ENCODE data around the gene STARD7. TPM values are rescaled to one million over a fixed set of nuclear protein-coding genes. Genes with fewer than 3 reads are reported as not detected.

Gene STARD7
- total RNA-seq, 2 experiments from 2014 or later: 108 to 113 TPM

DNA sequence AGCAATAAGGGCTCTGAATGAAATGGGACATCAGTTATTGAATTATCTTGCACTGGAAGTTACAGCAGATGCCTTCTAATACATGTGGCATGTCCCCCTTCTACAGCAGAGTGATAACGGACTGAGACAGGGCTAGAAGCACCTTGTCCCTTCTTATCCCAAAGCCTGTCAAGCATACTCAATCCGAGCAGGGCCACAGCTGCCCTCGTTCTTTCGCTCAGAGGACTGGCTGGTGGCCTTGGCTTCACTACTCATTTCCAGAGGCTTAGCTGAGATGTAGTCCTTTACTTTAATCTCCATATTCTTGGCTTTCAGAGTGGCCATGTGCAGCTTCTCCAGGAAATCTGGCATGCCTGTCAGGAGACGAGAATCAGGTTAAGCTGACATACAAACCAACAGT, 22.1 kb downstream of the STARD7 start:
- peaks cover 45% of the 10 kb centered on the region for H3K36me3 Mint-ChIP-seq (ENCODE audit: low read depth)
- no peaks in the 10 kb centered on the region for H3K27me3 Mint-ChIP-seq
- no peak for DNase-seq
- no peak overlapping the region for H3K27ac Mint-ChIP-seq
- ChIA-PET POLR2A (no interaction called here), CTCF (interaction anchor here (1.5 to 3.8 kb wide), 2 partner anchors 12 to 47 kb away, joined by 4 to 19 read pairs; no protein-coding TSS in a partner anchor)
- no peak overlapping the region for H3K4me3 Mint-ChIP-seq
- H3K4me1 Mint-ChIP-seq: peaks cover 2% of the 10 kb centered on the region
- H3K9me3 Mint-ChIP-seq: no peaks in the 10 kb centered on the region

DNA sequence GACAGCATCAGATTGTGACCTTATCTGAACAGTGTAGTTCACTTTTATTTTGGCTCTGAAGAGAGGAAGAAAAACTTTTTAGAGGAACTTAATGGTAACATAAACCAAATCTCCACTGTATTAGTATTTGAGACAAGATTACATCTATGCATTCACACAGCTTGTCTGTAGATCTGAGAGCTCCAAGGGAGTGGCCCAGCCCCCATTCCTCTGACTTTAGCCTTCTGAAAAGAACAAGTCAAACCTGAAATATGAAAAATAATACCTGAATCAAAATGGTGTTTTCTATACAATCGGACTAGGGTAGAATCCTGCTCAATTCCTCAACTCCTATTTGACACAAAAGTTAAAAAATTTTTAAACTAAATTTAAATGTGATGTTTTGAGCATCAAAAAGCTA, 23.1 kb downstream of the STARD7 start:
- POLR2A ChIA-PET: interaction anchor here (1.5 kb wide), 1 partner anchor 23 kb away, joined by 4 read pairs; the partner anchor contains the start of gene STARD7
- no peaks in the 10 kb centered on the region for H3K9me3 Mint-ChIP-seq
- peaks cover 7% of the 10 kb centered on the region for H3K4me1 Mint-ChIP-seq
- H3K36me3 Mint-ChIP-seq (ENCODE audit: low read depth): peaks cover 40% of the 10 kb centered on the region
- no peak overlapping the region for H3K4me3 Mint-ChIP-seq
- no peak overlapping the region for H3K27ac Mint-ChIP-seq
- no peak for DNase-seq
- no peaks in the 10 kb centered on the region for H3K27me3 Mint-ChIP-seq
- CTCF ChIA-PET: interaction anchor here (0.8 to 3.8 kb wide), 3 partner anchors 11 to 193 kb away, joined by 3 to 19 read pairs (median 4); no protein-coding TSS in a partner anchor

DNA sequence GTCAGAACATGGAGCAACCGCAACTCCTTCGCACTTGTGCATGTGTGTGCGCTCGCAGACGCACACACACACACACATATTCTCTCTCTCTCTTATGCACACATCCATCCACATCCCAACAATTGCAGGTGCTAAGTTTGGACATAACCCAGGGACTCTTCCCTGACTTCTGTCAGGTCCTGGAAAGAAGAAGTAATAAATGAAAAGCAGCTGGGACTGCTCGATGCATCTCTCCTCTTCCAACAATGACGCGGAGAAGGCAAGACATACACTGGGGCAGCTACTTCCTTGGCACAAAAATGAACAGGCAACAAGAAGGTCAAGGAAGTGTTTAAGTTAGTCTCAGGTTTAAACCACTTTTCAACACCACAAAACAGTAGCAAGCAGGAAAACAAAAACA, 23.6 kb downstream of the STARD7 start:
- ChIA-PET CTCF (interaction anchor here (0.8 to 3.8 kb wide), 2 partner anchors 10 to 192 kb away, joined by 3 to 19 read pairs; no protein-coding TSS in a partner anchor), POLR2A (interaction anchor here (1.5 kb wide), 1 partner anchor 23 kb away, joined by 4 read pairs; the partner anchor contains the start of gene STARD7)
- Mint-ChIP-seq H3K27me3 (no peaks in the 10 kb centered on the region), H3K27ac (peak overlapping the region; percentile 5), H3K36me3 (ENCODE audit: low read depth) (peaks cover 40% of the 10 kb centered on the region), H3K9me3 (no peaks in the 10 kb centered on the region), H3K4me3 (no peak overlapping the region), H3K4me1 (peaks cover 7% of the 10 kb centered on the region)
- DNase-seq: no peak

DNA sequence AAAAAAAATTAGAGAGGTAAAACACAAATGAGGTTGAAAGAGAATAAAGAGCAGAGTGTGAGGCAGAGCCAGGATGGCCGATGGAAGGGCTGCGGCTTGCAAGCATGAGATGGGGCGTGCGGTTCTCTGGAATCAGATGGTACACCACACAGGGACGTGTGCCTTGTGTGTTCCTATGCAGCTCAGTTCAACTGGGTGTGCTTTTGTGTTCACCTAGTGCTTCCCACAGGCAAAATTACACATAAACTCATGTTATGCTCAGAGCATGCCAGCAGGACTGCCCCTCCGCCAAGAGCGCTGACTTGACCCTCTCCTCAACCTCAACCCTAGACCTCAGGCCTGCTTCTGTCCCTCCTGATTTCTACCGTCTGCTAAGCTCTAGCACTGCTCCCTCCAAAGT, 24.4 kb downstream of the STARD7 start:
- peaks cover 7% of the 10 kb centered on the region for H3K4me1 Mint-ChIP-seq
- ChIA-PET POLR2A (interaction anchor here (1.5 kb wide), 1 partner anchor 24 kb away, joined by 4 read pairs; the partner anchor contains the start of gene STARD7), CTCF (interaction anchor here (3.8 kb wide), 1 partner anchor 9 kb away, joined by 19 read pairs; no protein-coding TSS in a partner anchor)
- no peak overlapping the region for H3K27ac Mint-ChIP-seq
- no peak overlapping the region for H3K4me3 Mint-ChIP-seq
- no peaks in the 10 kb centered on the region for H3K9me3 Mint-ChIP-seq
- peaks cover 39% of the 10 kb centered on the region for H3K36me3 Mint-ChIP-seq (ENCODE audit: low read depth)
- no peak for DNase-seq
- no peaks in the 10 kb centered on the region for H3K27me3 Mint-ChIP-seq

GRCh38 chr2:96181529-96181928, 27.1 kb downstream of the STARD7 start:
- ChIA-PET CTCF (interaction anchor here (1.1 to 3.7 kb wide), 2 partner anchors 43 to 86 kb away, joined by 3 to 21 read pairs; partner anchors contain the start of gene ASTL), POLR2A (interaction anchor here (1.0 to 1.1 kb wide), 2 partner anchors 11 to 38 kb away, joined by 3 to 4 read pairs; no protein-coding TSS in a partner anchor)
- no peaks in the 10 kb centered on the region for H3K9me3 Mint-ChIP-seq
- no peak overlapping the region for H3K4me3 Mint-ChIP-seq
- H3K36me3 Mint-ChIP-seq (ENCODE audit: low read depth): peaks cover 24% of the 10 kb centered on the region
- H3K4me1 Mint-ChIP-seq: peaks cover 7% of the 10 kb centered on the region
- DNase-seq: no peak
- H3K27me3 Mint-ChIP-seq: peaks cover 4% of the 10 kb centered on the region
- H3K27ac Mint-ChIP-seq: no peak overlapping the region

GRCh38 chr2:96180521-96180920, 28.1 kb downstream of the STARD7 start:
- Mint-ChIP-seq H3K9me3 (no peaks in the 10 kb centered on the region), H3K4me3 (no peak overlapping the region), H3K27ac (no peak overlapping the region), H3K4me1 (peaks cover 7% of the 10 kb centered on the region), H3K27me3 (peaks cover 4% of the 10 kb centered on the region), H3K36me3 (ENCODE audit: low read depth) (peaks cover 14% of the 10 kb centered on the region)
- CTCF ChIA-PET: interaction anchor here (0.6 to 3.7 kb wide), 8 partner anchors 38 to 188 kb away, joined by 3 to 21 read pairs (median 4); partner anchors contain the start of genes ANKRD36C and ASTL
- no peak for DNase-seq
- POLR2A ChIA-PET: interaction anchor here (0.7 to 1.3 kb wide), 4 partner anchors 12 to 42 kb away, joined by 3 to 4 read pairs (median 4); partner anchors contain the start of gene ASTL

DNA sequence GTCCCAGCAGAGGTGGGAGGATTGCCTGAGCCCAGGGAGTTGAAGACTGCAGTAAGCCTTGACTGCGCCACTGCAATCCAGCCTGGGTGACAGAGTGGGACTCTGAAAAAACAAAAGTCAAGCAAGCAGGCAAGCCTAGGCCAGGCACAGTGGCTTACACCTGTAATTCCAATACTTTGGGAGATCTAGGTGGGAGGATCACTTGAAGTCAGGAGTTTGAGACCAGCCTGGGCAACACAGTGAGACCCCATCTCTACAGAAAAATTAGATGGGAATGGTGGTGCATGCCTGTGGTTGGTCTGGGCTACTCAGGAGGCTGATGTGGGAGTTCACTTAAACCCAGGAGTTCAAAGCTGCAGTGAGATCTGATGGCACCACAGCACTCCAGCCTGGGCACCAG, 28.6 kb downstream of the STARD7 start:
- ChIA-PET CTCF (interaction anchor here (0.8 to 3.7 kb wide), 6 partner anchors 38 to 188 kb away, joined by 3 to 21 read pairs (median 4); partner anchors contain the start of genes ANKRD36C and ASTL), POLR2A (interaction anchor here (0.7 to 1.3 kb wide), 2 partner anchors 16 to 42 kb away, joined by 3 to 4 read pairs; partner anchors contain the start of gene ASTL)
- no peak overlapping the region for H3K4me3 Mint-ChIP-seq
- H3K36me3 Mint-ChIP-seq (ENCODE audit: low read depth): peaks cover 9% of the 10 kb centered on the region
- H3K4me1 Mint-ChIP-seq: peaks cover 7% of the 10 kb centered on the region
- DNase-seq: no peak
- no peak overlapping the region for H3K27ac Mint-ChIP-seq
- no peaks in the 10 kb centered on the region for H3K9me3 Mint-ChIP-seq
- H3K27me3 Mint-ChIP-seq: peaks cover 4% of the 10 kb centered on the region

GRCh38 chr2:96176661-96177060, 32.0 kb downstream of the STARD7 start:
- ChIA-PET POLR2A (no interaction called here), CTCF (interaction anchor here (0.7 to 8.2 kb wide), 4 partner anchors 34 to 184 kb away, joined by 3 to 323 read pairs (median 21); partner anchors contain the start of genes ANKRD36C, ASTL and DUSP2)
- Mint-ChIP-seq H3K9me3 (no peaks in the 10 kb centered on the region), H3K4me1 (peaks cover 8% of the 10 kb centered on the region), H3K27ac (no peak overlapping the region), H3K27me3 (peaks cover 4% of the 10 kb centered on the region), H3K4me3 (no peak overlapping the region), H3K36me3 (ENCODE audit: low read depth) (no peaks in the 10 kb centered on the region)
- DNase-seq: no peak

DNA sequence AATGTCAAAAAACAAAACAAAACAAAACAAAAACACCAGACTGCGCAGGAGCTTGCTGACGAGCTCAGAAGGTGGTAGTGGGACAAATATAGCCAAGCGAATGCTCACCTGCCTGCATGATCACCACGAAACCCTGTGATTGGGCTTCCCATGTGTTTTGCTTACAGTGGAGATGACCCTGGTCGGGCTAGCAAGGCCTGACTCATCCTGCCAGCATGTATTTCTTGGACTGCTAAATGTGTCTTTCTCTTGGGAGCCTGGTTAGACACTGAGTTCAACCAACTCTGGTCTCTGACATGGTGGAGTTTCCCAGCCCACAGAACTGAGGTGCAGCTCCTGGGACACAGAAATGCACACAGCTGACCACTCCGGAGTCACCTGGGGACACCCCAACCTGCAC, 32.7 kb downstream of the STARD7 start:
- no peak overlapping the region for H3K27ac Mint-ChIP-seq
- DNase-seq: no peak
- H3K4me3 Mint-ChIP-seq: no peak overlapping the region
- no peaks in the 10 kb centered on the region for H3K36me3 Mint-ChIP-seq (ENCODE audit: low read depth)
- no peaks in the 10 kb centered on the region for H3K9me3 Mint-ChIP-seq
- ChIA-PET POLR2A (interaction anchor here (0.9 to 1.4 kb wide), 3 partner anchors 9 to 153 kb away, joined by 3 to 5 read pairs (median 3); no protein-coding TSS in a partner anchor), CTCF (interaction anchor here (0.6 to 8.2 kb wide), 9 partner anchors 10 to 183 kb away, joined by 3 to 323 read pairs (median 18); partner anchors contain the start of genes ANKRD36C, ASTL and DUSP2)
- H3K27me3 Mint-ChIP-seq: peaks cover 4% of the 10 kb centered on the region
- peaks cover 8% of the 10 kb centered on the region for H3K4me1 Mint-ChIP-seq

- DNase-seq: peak; percentile 85
- no peaks in the 10 kb centered on the region for H3K9me3 Mint-ChIP-seq
- H3K4me3 Mint-ChIP-seq: no peak overlapping the region
- ChIA-PET CTCF (interaction anchor here (0.5 to 8.2 kb wide), 35 partner anchors 8 to 336 kb away, joined by 3 to 323 read pairs (median 5); partner anchors contain the start of genes ADRA2B, ANKRD36C, ASTL and DUSP2), POLR2A (interaction anchor here (0.6 to 3.2 kb wide), 14 partner anchors 8 to 90 kb away, joined by 3 to 34 read pairs (median 4); partner anchors contain the start of genes ASTL and DUSP2)
- peaks cover 4% of the 10 kb centered on the region for H3K27me3 Mint-ChIP-seq
- no peaks in the 10 kb centered on the region for H3K36me3 Mint-ChIP-seq (ENCODE audit: low read depth)
- peaks cover 3% of the 10 kb centered on the region for H3K4me1 Mint-ChIP-seq
- H3K27ac Mint-ChIP-seq: no peak overlapping the region
Observed at GRCh38 chr2:96174251-96175144, 34.1 kb downstream of the STARD7 start.

DNA sequence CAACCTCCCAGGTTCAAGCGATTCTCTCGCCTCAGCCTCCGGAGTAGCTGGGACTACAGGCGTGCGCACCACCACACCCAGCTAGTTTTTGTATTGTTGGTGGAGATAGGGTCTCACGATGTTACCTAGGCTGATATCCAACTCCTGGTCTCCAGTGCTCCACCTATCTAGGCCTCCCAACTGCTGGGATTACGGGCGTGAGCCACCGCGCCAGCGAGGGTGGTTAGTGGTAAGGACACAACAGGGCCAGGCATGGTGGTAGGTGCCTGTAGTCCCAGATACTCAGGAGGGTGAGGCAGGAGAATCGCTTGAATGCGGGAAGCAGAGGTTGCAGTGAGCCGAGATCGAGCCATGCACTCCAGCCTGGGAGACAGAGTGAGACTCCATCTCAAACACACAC, 36.8 kb downstream of the STARD7 start:
- H3K9me3 Mint-ChIP-seq: peaks cover 2% of the 10 kb centered on the region
- no peak overlapping the region for H3K27ac Mint-ChIP-seq
- ChIA-PET POLR2A (no interaction called here), CTCF (interaction anchor here (8.2 kb wide), 1 partner anchor 30 kb away, joined by 323 read pairs; the partner anchor contains the start of genes ASTL and DUSP2)
- DNase-seq: no peak
- peaks cover 4% of the 10 kb centered on the region for H3K27me3 Mint-ChIP-seq
- H3K36me3 Mint-ChIP-seq (ENCODE audit: low read depth): no peaks in the 10 kb centered on the region
- H3K4me3 Mint-ChIP-seq: no peak overlapping the region
- H3K4me1 Mint-ChIP-seq: peaks cover 9% of the 10 kb centered on the region

- ChIA-PET CTCF (interaction anchor here (0.6 to 1.8 kb wide), 2 partner anchors 32 to 178 kb away, joined by 3 to 7 read pairs; partner anchors contain the start of gene ASTL), POLR2A (no interaction called here)
- DNase-seq: no peak
- Mint-ChIP-seq H3K9me3 (peaks cover 2% of the 10 kb centered on the region), H3K27ac (no peak overlapping the region), H3K27me3 (no peaks in the 10 kb centered on the region), H3K4me3 (no peak overlapping the region), H3K36me3 (ENCODE audit: low read depth) (no peaks in the 10 kb centered on the region), H3K4me1 (peaks cover 9% of the 10 kb centered on the region)
Observed at GRCh38 chr2:96170626-96171025, 38.0 kb downstream of the STARD7 start.
